ENCODE measurements around the gene GRIN2B. TPM values are rescaled to one million over a fixed set of nuclear protein-coding genes. Genes with fewer than 3 reads are reported as not detected.

GRIN2B gene
- total and polyA plus RNA-seq, 2 donors (not counting 1 experiment from before 2014, with no cell fraction given) = under 0.01 TPM; not detected in 1

DNA sequence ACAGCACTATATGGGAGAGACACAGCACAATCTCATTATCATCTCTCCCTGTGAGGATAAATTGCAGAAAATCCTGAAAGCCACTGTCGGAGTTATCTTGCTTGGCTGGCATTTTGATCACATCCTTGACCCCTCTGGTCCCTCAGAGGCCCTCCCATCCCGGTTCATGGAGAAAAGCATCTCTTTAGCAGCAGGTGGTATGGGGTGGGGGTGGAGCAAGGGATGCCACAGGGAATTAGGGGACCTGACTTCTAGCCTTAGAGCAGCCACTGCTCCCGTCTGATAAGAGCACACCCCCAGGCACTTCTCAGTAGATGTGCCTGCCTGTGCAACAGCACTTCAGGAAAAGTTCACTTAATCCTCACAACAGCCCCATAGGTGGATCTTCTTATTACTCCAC, 38.6 kb downstream of the GRIN2B start:
- no peak overlapping the region for H2AFZ ChIP-seq (ENCODE audit: low read length)
- no peaks in the 10 kb centered on the region for H3K36me3 ChIP-seq (ENCODE audit: control insufficient read depth, insufficient read depth, low read length)
- H3K9me3 ChIP-seq (ENCODE audit: control insufficient read depth, insufficient read depth, low read depth, low read length) = no peaks in the 10 kb centered on the region
- H3K4me2 ChIP-seq (ENCODE audit: extremely low read depth, insufficient read depth, low read length) = no peak overlapping the region
- no peak for TF ChIP-seq EZH2 (IDR thresholded peaks at IDR 0.05; ENCODE audit: low read length, missing control alignments)
- TF ChIP-seq, protein P1, sequence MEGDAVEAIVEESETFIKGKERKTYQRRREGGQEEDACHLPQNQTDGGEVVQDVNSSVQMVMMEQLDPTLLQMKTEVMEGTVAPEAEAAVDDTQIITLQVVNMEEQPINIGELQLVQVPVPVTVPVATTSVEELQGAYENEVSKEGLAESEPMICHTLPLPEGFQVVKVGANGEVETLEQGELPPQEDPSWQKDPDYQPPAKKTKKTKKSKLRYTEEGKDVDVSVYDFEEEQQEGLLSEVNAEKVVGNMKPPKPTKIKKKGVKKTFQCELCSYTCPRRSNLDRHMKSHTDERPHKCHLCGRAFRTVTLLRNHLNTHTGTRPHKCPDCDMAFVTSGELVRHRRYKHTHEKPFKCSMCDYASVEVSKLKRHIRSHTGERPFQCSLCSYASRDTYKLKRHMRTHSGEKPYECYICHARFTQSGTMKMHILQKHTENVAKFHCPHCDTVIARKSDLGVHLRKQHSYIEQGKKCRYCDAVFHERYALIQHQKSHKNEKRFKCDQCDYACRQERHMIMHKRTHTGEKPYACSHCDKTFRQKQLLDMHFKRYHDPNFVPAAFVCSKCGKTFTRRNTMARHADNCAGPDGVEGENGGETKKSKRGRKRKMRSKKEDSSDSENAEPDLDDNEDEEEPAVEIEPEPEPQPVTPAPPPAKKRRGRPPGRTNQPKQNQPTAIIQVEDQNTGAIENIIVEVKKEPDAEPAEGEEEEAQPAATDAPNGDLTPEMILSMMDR (conservative IDR thresholded peaks at IDR 0.05 in 1 of 2, IDR thresholded peaks at IDR 0.05 in 1 of 2; ENCODE audit: low read depth in 1 of 2, low read length in 2 of 2) = no peak
- H3K4me1 ChIP-seq (ENCODE audit: control insufficient read depth, extremely low read depth, insufficient read depth, low read length) = no peaks in the 10 kb centered on the region
- H3K9ac ChIP-seq (ENCODE audit: insufficient read depth, low read length) = no peak overlapping the region
- peaks cover 3% of the 10 kb centered on the region for H3K27me3 ChIP-seq (ENCODE audit: control insufficient read depth, insufficient read depth, low read length)
- no peaks in the 10 kb centered on the region for H3K79me2 ChIP-seq (ENCODE audit: control insufficient read depth, insufficient read depth, low read length)
- H3K4me3 ChIP-seq (replicated peaks in 1 of 4; ENCODE audit: control extremely low read depth in 1 of 4, insufficient read depth in 1 of 4, low read depth in 3 of 4, low read length in 4 of 4) = no peak overlapping the region
- H3K27ac ChIP-seq (ENCODE audit: insufficient read depth, low read length) = no peak overlapping the region
- no peaks in the 10 kb centered on the region for H4K20me1 ChIP-seq (ENCODE audit: control insufficient read depth, extremely low read depth, insufficient read depth, low read length)
- DNase-seq (ENCODE audit: low read depth in 2 of 2) = no peak

DNA sequence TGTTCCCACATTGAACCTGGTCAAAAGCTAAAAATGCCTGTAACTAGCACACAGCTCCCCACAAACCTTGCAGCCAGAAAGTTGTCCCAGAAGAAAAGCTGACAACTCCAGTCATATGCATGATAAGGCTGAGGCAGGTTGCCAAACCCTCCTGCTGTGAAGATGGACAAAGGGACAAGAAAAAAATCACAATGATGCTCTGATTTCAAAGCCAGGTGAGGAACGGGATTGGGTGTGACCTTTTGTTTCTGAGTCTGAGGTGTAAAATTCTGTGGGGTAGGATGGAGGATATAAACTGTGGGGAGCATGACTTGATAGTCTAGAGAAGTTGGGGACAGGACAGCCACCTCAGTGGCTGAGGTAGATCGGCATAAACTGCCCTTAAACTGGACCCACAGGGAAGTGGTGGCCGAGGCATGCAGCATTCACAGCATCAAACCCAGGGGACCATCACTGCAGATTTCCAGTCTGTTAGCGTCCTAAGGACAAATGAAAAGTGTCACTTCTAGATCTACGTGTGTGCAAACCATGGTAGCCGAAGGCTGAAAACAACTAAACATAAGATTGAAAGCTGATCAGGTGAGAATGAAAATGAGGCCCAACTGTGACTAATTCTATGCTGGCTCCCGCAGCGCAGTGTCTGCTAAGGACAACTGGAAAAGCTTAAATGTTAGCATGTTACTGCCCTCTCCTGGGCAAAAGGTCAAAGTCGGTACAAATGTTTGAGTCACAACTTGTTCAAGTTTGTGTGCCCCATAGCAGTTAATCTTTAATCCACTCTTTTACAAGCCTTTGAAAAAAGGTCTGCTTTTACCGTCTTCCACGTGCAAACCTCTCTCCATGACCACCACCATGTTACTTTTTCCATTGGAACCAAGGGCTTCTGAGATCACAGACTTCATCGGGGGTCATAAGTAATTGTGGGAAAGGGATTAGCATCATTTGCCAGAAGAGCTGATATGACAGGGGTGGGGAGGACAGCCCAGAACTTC, 39.8 kb downstream of the GRIN2B start:
- Histone ChIP-seq H3K27me3 (ENCODE audit: control insufficient read depth, insufficient read depth, low read length) (peaks cover 3% of the 10 kb centered on the region), H4K20me1 (ENCODE audit: control insufficient read depth, extremely low read depth, insufficient read depth, low read length) (no peaks in the 10 kb centered on the region), H3K4me2 (ENCODE audit: extremely low read depth, insufficient read depth, low read length) (no peak overlapping the region), H3K79me2 (ENCODE audit: control insufficient read depth, insufficient read depth, low read length) (no peaks in the 10 kb centered on the region), H2AFZ (ENCODE audit: low read length) (no peak overlapping the region), H3K4me1 (ENCODE audit: control insufficient read depth, extremely low read depth, insufficient read depth, low read length) (no peaks in the 10 kb centered on the region), H3K27ac (ENCODE audit: insufficient read depth, low read length) (no peak overlapping the region), H3K9ac (ENCODE audit: insufficient read depth, low read length) (no peak overlapping the region), H3K9me3 (ENCODE audit: control insufficient read depth, insufficient read depth, low read depth, low read length) (no peaks in the 10 kb centered on the region), H3K36me3 (ENCODE audit: control insufficient read depth, insufficient read depth, low read length) (no peaks in the 10 kb centered on the region), H3K4me3 (replicated peaks in 1 of 4; ENCODE audit: control extremely low read depth in 1 of 4, insufficient read depth in 1 of 4, low read depth in 3 of 4, low read length in 4 of 4) (no peak overlapping the region)
- DNase-seq (ENCODE audit: low read depth in 2 of 2) = peak; percentile 7 to 29
- TF ChIP-seq EZH2 (IDR thresholded peaks at IDR 0.05; ENCODE audit: low read length, missing control alignments) = no peak
- TF ChIP-seq, protein P1 (conservative IDR thresholded peaks at IDR 0.05 in 1 of 2, IDR thresholded peaks at IDR 0.05 in 1 of 2; ENCODE audit: low read depth in 1 of 2, low read length in 2 of 2) = peak in 1 of 2 donors; percentile 6

DNA sequence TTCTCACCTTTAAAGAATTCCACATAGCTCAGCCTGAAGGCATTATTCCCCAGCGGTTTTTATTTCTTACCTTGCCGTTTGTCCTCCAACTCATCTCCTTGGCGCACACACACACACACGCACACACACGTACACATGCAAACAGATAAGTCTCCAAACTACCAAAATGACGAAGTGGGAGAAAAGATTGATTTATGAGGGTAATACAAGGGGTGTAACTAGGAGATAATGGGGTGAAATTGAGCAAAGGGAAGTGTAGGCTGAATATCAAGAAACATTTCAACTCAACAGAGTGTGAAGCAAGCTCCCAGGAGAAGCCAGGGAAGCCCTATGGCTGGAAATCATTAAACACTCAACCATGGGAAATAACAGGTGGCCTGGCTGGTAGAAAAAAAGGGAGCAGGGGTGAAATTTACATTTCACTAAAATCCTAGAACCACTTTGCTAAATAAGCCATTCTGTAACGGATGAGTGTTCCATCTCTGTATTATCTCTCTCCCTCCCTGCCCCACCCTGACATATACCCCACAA, 41.0 kb downstream of the GRIN2B start:
- Histone ChIP-seq H3K4me2 (ENCODE audit: extremely low read depth, insufficient read depth, low read length) (no peak overlapping the region), H4K20me1 (ENCODE audit: control insufficient read depth, extremely low read depth, insufficient read depth, low read length) (no peaks in the 10 kb centered on the region), H3K4me1 (ENCODE audit: control insufficient read depth, extremely low read depth, insufficient read depth, low read length) (no peaks in the 10 kb centered on the region), H3K9me3 (ENCODE audit: control insufficient read depth, insufficient read depth, low read depth, low read length) (no peaks in the 10 kb centered on the region), H3K27ac (ENCODE audit: insufficient read depth, low read length) (no peak overlapping the region), H3K79me2 (ENCODE audit: control insufficient read depth, insufficient read depth, low read length) (no peaks in the 10 kb centered on the region), H3K36me3 (ENCODE audit: control insufficient read depth, insufficient read depth, low read length) (no peaks in the 10 kb centered on the region), H3K9ac (ENCODE audit: insufficient read depth, low read length) (no peak overlapping the region), H3K27me3 (ENCODE audit: control insufficient read depth, insufficient read depth, low read length) (peaks cover 3% of the 10 kb centered on the region), H2AFZ (ENCODE audit: low read length) (no peak overlapping the region), H3K4me3 (replicated peaks in 1 of 4; ENCODE audit: control extremely low read depth in 1 of 4, insufficient read depth in 1 of 4, low read depth in 3 of 4, low read length in 4 of 4) (no peak overlapping the region)
- DNase-seq (ENCODE audit: low read depth in 2 of 2) = no peak
- TF ChIP-seq EZH2 (IDR thresholded peaks at IDR 0.05; ENCODE audit: low read length, missing control alignments) = no peak
- TF ChIP-seq, protein P1 (conservative IDR thresholded peaks at IDR 0.05 in 1 of 2, IDR thresholded peaks at IDR 0.05 in 1 of 2; ENCODE audit: low read depth in 1 of 2, low read length in 2 of 2) = no peak

Measured in fibroblast of lung (primary cell).